GM10248 (cell line): ENCODE measurements around the gene DRAXIN.

Experiments used
- CTCF ChIA-PET: fragments of 300-600 bp; sonication (Branson Sonifier 250); formaldehyde crosslinking; extraction: SDS; loops from one replicate; lab custom pipeline; 2021; ENCODE audit warnings: antibody characterized with exemption; lab: Yijun Ruan, JAX
- POLR2A ChIA-PET: fragments of 350-650 bp; sonication (Branson Sonifier 250); formaldehyde crosslinking; extraction: SDS; loops from one replicate; lab custom pipeline; 2020; ENCODE audit warnings: antibody characterized with exemption; lab: Yijun Ruan, JAX
- DNase-seq: peaks from one replicate; pipeline ENCODE4 v3.0.0; 2012; ENCODE audit errors: extremely low spot score
- CTCF ChIP-seq: IDR thresholded peaks from 2 replicates; pipeline ENCODE4 v1.5.1; 2012; ENCODE audit warnings: mild to moderate bottlenecking, low read depth; ENCODE audit errors: extremely low read depth, missing control alignments, control extremely low read depth

Gene DRAXIN

GRCh38 chr1:11645670-11646265 lies 45.7 kb upstream of the DRAXIN start:
- CTCF ChIA-PET = interaction anchor here (0.6 to 16.0 kb wide), 25 partner anchors 8 to 608 kb away, joined by 3 to 248 read pairs (median 5); partner anchors contain the start of genes FBXO2, FBXO44 and FBXO6
- POLR2A ChIA-PET = no interaction called here
- DNase-seq = peak; percentile 75
- TF ChIP-seq CTCF = peak; percentile 77

- TF ChIP-seq CTCF = no peak
- ChIA-PET POLR2A (no interaction called here), CTCF (interaction anchor here (0.6 to 16.0 kb wide), 23 partner anchors 7 to 609 kb away, joined by 3 to 248 read pairs (median 5); partner anchors contain the start of genes FBXO2, FBXO44 and FBXO6)
Observed at GRCh38 chr1:11646317-11646716, 45.2 kb upstream of the DRAXIN start.

GRCh38 chr1:11647333-11647732 lies 44.2 kb upstream of the DRAXIN start:
- POLR2A ChIA-PET = no interaction called here
- no peak for DNase-seq
- CTCF ChIA-PET = interaction anchor here (1.7 to 16.0 kb wide), 5 partner anchors 17 to 610 kb away, joined by 3 to 248 read pairs (median 13); partner anchors contain the start of gene FBXO6
- TF ChIP-seq CTCF = no peak

More at GRCh38 chr1:11646317-11646716, 45.2 kb upstream of the DRAXIN start:
- DNase-seq = no peak

- DNase-seq = no peak
- CTCF ChIA-PET = interaction anchor here (1.7 to 16.0 kb wide), 6 partner anchors 16 to 611 kb away, joined by 3 to 248 read pairs (median 12); partner anchors contain the start of genes AGTRAP and FBXO6
- POLR2A ChIA-PET = interaction anchor here (0.6 kb wide), 1 partner anchor 372 kb away, joined by 7 read pairs; no protein-coding TSS in a partner anchor
- no peak for TF ChIP-seq CTCF
Observed at GRCh38 chr1:11648039-11648438, 43.5 kb upstream of the DRAXIN start.

- ChIA-PET CTCF (interaction anchor here (1.2 to 16.0 kb wide), 7 partner anchors 15 to 611 kb away, joined by 3 to 248 read pairs (median 11); partner anchors contain the start of genes AGTRAP and FBXO6), POLR2A (interaction anchor here (0.6 kb wide), 1 partner anchor 817 kb away, joined by 3 read pairs; no protein-coding TSS in a partner anchor)
- DNase-seq = no peak
- no peak for TF ChIP-seq CTCF
Observed at GRCh38 chr1:11648732-11649158, 42.8 kb upstream of the DRAXIN start.

GRCh38 chr1:11649237-11649623 lies 42.3 kb upstream of the DRAXIN start:
- ChIA-PET POLR2A (interaction anchor here (0.6 kb wide), 1 partner anchor 818 kb away, joined by 3 read pairs; no protein-coding TSS in a partner anchor), CTCF (interaction anchor here (0.8 to 16.0 kb wide), 11 partner anchors 11 to 617 kb away, joined by 3 to 248 read pairs (median 11); partner anchors contain the start of genes AGTRAP and FBXO6)
- DNase-seq = no peak
- no peak for TF ChIP-seq CTCF
